Parathyroid adenoma (tissue), 2 donors: ENCODE data around the gene SEPTIN6.

Source experiments
- H2AFZ ChIP-seq: fragments of 300-600 bp; sonication (generic); one replicate; pipeline ENCODE4 v1.7.0; 2017; ENCODE audit warnings: antibody characterized with exemption, mild to moderate bottlenecking
- H3K27ac ChIP-seq: fragments of 300-600 bp; sonication (generic); one replicate; pipeline ENCODE4 v1.7.0; 2017
- H3K27me3 ChIP-seq: fragments of 300-600 bp; sonication (generic); one replicate; pipeline ENCODE4 v1.7.0; 2017; ENCODE audit warnings: low read length; ENCODE audit not compliant: control insufficient read depth, insufficient read depth
- H3K36me3 ChIP-seq: fragments of 300-600 bp; sonication (generic); one replicate; pipeline ENCODE4 v1.7.0; 2017; ENCODE audit warnings: low read length; ENCODE audit not compliant: control insufficient read depth, insufficient read depth
- H3K4me1 ChIP-seq: fragments of 300-600 bp; sonication (generic); one replicate; pipeline ENCODE4 v1.7.0; 2017; ENCODE audit warnings: control low read depth
- H3K4me2 ChIP-seq: fragments of 300-600 bp; sonication (generic); one replicate; pipeline ENCODE4 v1.7.0; 2017; ENCODE audit warnings: low read length
- H3K4me3 ChIP-seq: fragments of 300-600 bp; sonication (generic); one replicate; pipeline ENCODE4 v1.7.0; 2017; ENCODE audit warnings: low read depth, low read length
- H3K79me2 ChIP-seq: fragments of 300-600 bp; sonication (generic); one replicate; pipeline ENCODE4 v1.7.0; 2017; ENCODE audit warnings: control low read depth
- H3K9ac ChIP-seq: fragments of 300-600 bp; sonication (generic); one replicate; pipeline ENCODE4 v1.7.0; 2017; ENCODE audit warnings: mild to moderate bottlenecking
- H3K9me3 ChIP-seq: fragments of 300-600 bp; sonication (generic); one replicate; pipeline ENCODE4 v1.7.0; 2017; ENCODE audit warnings: low read length; ENCODE audit not compliant: control insufficient read depth
- CTCF ChIP-seq: fragments of 300-600 bp; sonication (generic); IDR thresholded peaks from one replicate; pipeline ENCODE4 v1.7.0; 2017; ENCODE audit warnings: antibody characterized with exemption, mild to moderate bottlenecking
- donor health status: primary hyperparathyroidism.

Gene SEPTIN6

GRCh38 chrX:119693040-119693995 lies at the start of gene SEPTIN6:
Gene SEPTIN6 (minus strand): TSS chrX:119693168. CDS start chrX:119693105, 63 bp downstream.
- Histone ChIP-seq H3K79me2 (peaks cover 7% of the 10 kb centered on the region), H3K4me3 (peak within 1 kb of the TSS; percentile 68), H3K4me2 (peak within 1 kb of the TSS; percentile 71), H2AFZ (peak within 1 kb of the TSS; percentile 86), H3K4me1 (peaks cover 7% of the 10 kb centered on the region), H3K27me3 (no peaks in the 10 kb centered on the region), H3K9me3 (no peaks in the 10 kb centered on the region), H3K27ac (peak within 1 kb of the TSS; percentile 85), H3K9ac (peak within 1 kb of the TSS; percentile 37), H3K36me3 (no peaks in the 10 kb centered on the region)
- no peak for TF ChIP-seq CTCF

- Histone ChIP-seq H3K79me2 (no peaks in the 10 kb centered on the region), H2AFZ (no peak overlapping the region), H3K36me3 (no peaks in the 10 kb centered on the region), H3K4me3 (no peak overlapping the region), H3K4me1 (no peaks in the 10 kb centered on the region), H3K4me2 (no peak overlapping the region), H3K27me3 (no peaks in the 10 kb centered on the region), H3K9ac (no peak overlapping the region), H3K9me3 (no peaks in the 10 kb centered on the region), H3K27ac (no peak overlapping the region)
- no peak for TF ChIP-seq CTCF
Measured at GRCh38 chrX:119738742-119739141, 45.8 kb upstream of the SEPTIN6 start.

GRCh38 chrX:119736206-119736764 lies 43.3 kb upstream of the SEPTIN6 start:
- Histone ChIP-seq H3K9me3 (no peaks in the 10 kb centered on the region), H3K36me3 (no peaks in the 10 kb centered on the region), H3K4me3 (no peak overlapping the region), H3K27me3 (no peaks in the 10 kb centered on the region), H3K79me2 (no peaks in the 10 kb centered on the region), H2AFZ (no peak overlapping the region), H3K27ac (no peak overlapping the region), H3K4me2 (no peak overlapping the region), H3K4me1 (no peaks in the 10 kb centered on the region), H3K9ac (no peak overlapping the region)
- no peak for TF ChIP-seq CTCF

- TF ChIP-seq CTCF = no peak
- no peaks in the 10 kb centered on the region for H3K4me1 ChIP-seq
- no peaks in the 10 kb centered on the region for H3K79me2 ChIP-seq
- H3K27me3 ChIP-seq = no peaks in the 10 kb centered on the region
- no peak overlapping the region for H3K9ac ChIP-seq
- H3K36me3 ChIP-seq = no peaks in the 10 kb centered on the region
- H2AFZ ChIP-seq = no peak overlapping the region
- H3K9me3 ChIP-seq = no peaks in the 10 kb centered on the region
- no peak overlapping the region for H3K4me3 ChIP-seq
- H3K27ac ChIP-seq = no peak overlapping the region
- H3K4me2 ChIP-seq = no peak overlapping the region
Measured at GRCh38 chrX:119735467-119735866, 42.5 kb upstream of the SEPTIN6 start.
